ENCODE measurements around the gene KDM1B.
"Not testable (repeated sequence)": the region's sequence is repeated elsewhere in the genome, so short reads cannot be mapped to it uniquely, and the experiment has no call there.

The KDM1B gene

GRCh38 chr6:18147160-18147559 is 8.1 kb upstream of the KDM1B start:
- peak; percentile 49; the same call in 2 of the 3 replicates for ATAC-seq

GRCh38 chr6:18147616-18148015 is 7.6 kb upstream of the KDM1B start:
- no peak for ATAC-seq
- TF ChIP-seq ZNF565 (CRISPR knock-in tag; conservative IDR thresholded peaks at IDR 0.05; ENCODE audit: low read depth) (no peak), ARNTL (CRISPR knock-in tag; IDR thresholded peaks at IDR 0.05; ENCODE audit: borderline replicate concordance, low read depth) (no peak), SNAI2 (CRISPR knock-in tag; IDR thresholded peaks at IDR 0.05) (no peak), CSDC2 (CRISPR knock-in tag; IDR thresholded peaks at IDR 0.05) (no peak), ZFP30 (CRISPR knock-in tag; IDR thresholded peaks at IDR 0.05) (no peak), ZC3H10 (CRISPR knock-in tag; IDR thresholded peaks at IDR 0.05) (no peak), OSR1 (CRISPR knock-in tag; IDR thresholded peaks at IDR 0.05) (no peak), TOX (CRISPR knock-in tag; IDR thresholded peaks at IDR 0.05; ENCODE audit: borderline replicate concordance) (no peak), ESRRG (CRISPR knock-in tag; IDR thresholded peaks at IDR 0.05) (no peak), ZFP3 (CRISPR knock-in tag; IDR thresholded peaks at IDR 0.05) (no peak), ISL1 (CRISPR knock-in tag; IDR thresholded peaks at IDR 0.05) (no peak)
- TF ChIP-seq, protein P1, sequence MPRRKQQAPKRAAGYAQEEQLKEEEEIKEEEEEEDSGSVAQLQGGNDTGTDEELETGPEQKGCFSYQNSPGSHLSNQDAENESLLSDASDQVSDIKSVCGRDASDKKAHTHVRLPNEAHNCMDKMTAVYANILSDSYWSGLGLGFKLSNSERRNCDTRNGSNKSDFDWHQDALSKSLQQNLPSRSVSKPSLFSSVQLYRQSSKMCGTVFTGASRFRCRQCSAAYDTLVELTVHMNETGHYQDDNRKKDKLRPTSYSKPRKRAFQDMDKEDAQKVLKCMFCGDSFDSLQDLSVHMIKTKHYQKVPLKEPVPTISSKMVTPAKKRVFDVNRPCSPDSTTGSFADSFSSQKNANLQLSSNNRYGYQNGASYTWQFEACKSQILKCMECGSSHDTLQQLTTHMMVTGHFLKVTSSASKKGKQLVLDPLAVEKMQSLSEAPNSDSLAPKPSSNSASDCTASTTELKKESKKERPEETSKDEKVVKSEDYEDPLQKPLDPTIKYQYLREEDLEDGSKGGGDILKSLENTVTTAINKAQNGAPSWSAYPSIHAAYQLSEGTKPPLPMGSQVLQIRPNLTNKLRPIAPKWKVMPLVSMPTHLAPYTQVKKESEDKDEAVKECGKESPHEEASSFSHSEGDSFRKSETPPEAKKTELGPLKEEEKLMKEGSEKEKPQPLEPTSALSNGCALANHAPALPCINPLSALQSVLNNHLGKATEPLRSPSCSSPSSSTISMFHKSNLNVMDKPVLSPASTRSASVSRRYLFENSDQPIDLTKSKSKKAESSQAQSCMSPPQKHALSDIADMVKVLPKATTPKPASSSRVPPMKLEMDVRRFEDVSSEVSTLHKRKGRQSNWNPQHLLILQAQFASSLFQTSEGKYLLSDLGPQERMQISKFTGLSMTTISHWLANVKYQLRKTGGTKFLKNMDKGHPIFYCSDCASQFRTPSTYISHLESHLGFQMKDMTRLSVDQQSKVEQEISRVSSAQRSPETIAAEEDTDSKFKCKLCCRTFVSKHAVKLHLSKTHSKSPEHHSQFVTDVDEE (CRISPR knock-in tag; IDR thresholded peaks at IDR 0.05) = no peak
- TF ChIP-seq, protein P2, sequence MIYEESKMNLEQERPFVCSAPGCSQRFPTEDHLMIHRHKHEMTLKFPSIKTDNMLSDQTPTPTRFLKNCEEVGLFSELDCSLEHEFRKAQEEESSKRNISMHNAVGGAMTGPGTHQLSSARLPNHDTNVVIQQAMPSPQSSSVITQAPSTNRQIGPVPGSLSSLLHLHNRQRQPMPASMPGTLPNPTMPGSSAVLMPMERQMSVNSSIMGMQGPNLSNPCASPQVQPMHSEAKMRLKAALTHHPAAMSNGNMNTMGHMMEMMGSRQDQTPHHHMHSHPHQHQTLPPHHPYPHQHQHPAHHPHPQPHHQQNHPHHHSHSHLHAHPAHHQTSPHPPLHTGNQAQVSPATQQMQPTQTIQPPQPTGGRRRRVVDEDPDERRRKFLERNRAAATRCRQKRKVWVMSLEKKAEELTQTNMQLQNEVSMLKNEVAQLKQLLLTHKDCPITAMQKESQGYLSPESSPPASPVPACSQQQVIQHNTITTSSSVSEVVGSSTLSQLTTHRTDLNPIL (CRISPR knock-in tag; IDR thresholded peaks at IDR 0.05; ENCODE audit: low read depth) = no peak

More at GRCh38 chr6:18147160-18147559, 8.1 kb upstream of the KDM1B start:
- TF ChIP-seq ISL1 (CRISPR knock-in tag; IDR thresholded peaks at IDR 0.05) = peak; percentile 49; the same call in 1 of the 2 replicates
- no peak for TF ChIP-seq ESRRG (CRISPR knock-in tag; IDR thresholded peaks at IDR 0.05)
- no peak for TF ChIP-seq GLIS3 (CRISPR knock-in tag; IDR thresholded peaks at IDR 0.05)
- TF ChIP-seq TCF4 (CRISPR knock-in tag; IDR thresholded peaks at IDR 0.05; ENCODE audit: borderline replicate concordance) = no peak
- TF ChIP-seq BACH2 (CRISPR knock-in tag; IDR thresholded peaks at IDR 0.05; ENCODE audit: borderline replicate concordance) = no peak
- TF ChIP-seq, protein P3, sequence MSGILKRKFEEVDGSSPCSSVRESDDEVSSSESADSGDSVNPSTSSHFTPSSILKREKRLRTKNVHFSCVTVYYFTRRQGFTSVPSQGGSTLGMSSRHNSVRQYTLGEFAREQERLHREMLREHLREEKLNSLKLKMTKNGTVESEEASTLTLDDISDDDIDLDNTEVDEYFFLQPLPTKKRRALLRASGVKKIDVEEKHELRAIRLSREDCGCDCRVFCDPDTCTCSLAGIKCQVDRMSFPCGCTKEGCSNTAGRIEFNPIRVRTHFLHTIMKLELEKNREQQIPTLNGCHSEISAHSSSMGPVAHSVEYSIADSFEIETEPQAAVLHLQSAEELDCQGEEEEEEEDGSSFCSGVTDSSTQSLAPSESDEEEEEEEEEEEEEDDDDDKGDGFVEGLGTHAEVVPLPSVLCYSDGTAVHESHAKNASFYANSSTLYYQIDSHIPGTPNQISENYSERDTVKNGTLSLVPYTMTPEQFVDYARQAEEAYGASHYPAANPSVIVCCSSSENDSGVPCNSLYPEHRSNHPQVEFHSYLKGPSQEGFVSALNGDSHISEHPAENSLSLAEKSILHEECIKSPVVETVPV (CRISPR knock-in tag; IDR thresholded peaks at IDR 0.05) = no peak

- TF ChIP-seq ZFP3 (CRISPR knock-in tag; IDR thresholded peaks at IDR 0.05) = no peak
- peak; percentile 42 for TF ChIP-seq ISL1 (CRISPR knock-in tag; IDR thresholded peaks at IDR 0.05)
- TF ChIP-seq, protein P2 (CRISPR knock-in tag; IDR thresholded peaks at IDR 0.05; ENCODE audit: low read depth) = 0 out of 2 replicates have a peak, but pooled peaks have one; percentile 12
- ATAC-seq = no peak
Measured at GRCh38 chr6:18148304-18149025, 6.8 kb upstream of the KDM1B start.

DNA sequence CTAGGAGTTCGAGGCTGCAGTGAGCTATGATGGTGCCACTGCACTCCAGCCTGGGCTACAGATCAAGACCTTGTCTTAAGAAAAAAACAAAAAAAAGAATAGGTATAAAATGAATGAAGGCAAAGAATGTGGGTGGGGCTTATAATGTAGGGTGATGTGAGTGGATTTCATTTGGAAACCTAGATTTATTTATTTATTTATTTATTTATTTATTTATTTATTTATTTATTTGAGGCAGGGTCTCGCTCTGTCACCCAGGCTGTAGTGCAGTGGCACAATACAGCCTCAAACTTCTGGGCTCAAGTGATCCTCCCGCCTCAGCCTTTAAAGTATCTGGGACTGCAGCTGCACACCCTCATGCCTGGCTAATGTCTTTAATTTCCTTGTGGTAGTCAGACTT is 3.8 kb upstream of the KDM1B start:
- not testable (repeated sequence) for ATAC-seq

DNA sequence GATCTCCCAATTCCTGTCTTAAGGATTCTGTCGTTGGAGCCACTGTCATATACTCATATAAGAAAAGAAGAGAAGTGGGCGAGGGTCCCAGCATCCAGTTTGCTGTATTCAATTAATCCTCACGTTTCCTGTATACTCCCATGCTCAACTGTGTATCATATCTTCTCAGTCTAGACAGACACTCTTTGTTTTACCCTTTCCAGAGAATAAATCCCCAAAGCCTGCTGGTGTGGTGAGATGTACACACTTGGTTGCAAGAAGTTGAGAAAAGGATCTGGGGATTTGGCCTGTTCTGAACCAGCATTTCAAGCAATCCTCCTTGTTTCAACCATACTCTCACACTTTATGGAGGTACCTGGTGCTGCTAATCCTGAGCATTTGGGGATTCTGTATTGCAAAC is 3.4 kb upstream of the KDM1B start:
- ATAC-seq = no peak
- no peak for TF ChIP-seq ZFP30 (CRISPR knock-in tag; IDR thresholded peaks at IDR 0.05)
- TF ChIP-seq ESRRG (CRISPR knock-in tag; IDR thresholded peaks at IDR 0.05) = no peak
- TF ChIP-seq ZC3H10 (CRISPR knock-in tag; IDR thresholded peaks at IDR 0.05) = no peak
- TF ChIP-seq, protein P4, sequence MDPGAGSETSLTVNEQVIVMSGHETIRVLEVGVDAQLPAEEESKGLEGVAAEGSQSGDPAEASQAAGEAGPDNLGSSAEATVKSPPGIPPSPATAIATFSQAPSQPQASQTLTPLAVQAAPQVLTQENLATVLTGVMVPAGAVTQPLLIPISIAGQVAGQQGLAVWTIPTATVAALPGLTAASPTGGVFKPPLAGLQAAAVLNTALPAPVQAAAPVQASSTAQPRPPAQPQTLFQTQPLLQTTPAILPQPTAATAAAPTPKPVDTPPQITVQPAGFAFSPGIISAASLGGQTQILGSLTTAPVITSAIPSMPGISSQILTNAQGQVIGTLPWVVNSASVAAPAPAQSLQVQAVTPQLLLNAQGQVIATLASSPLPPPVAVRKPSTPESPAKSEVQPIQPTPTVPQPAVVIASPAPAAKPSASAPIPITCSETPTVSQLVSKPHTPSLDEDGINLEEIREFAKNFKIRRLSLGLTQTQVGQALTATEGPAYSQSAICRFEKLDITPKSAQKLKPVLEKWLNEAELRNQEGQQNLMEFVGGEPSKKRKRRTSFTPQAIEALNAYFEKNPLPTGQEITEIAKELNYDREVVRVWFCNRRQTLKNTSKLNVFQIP (CRISPR knock-in tag; IDR thresholded peaks at IDR 0.05; ENCODE audit: borderline replicate concordance, low read depth) = no peak
- TF ChIP-seq, protein P1 (CRISPR knock-in tag; IDR thresholded peaks at IDR 0.05) = no peak
- no peak for TF ChIP-seq OSR1 (CRISPR knock-in tag; IDR thresholded peaks at IDR 0.05)
- no peak for TF ChIP-seq PATZ1 (CRISPR knock-in tag; IDR thresholded peaks at IDR 0.05; ENCODE audit: borderline replicate concordance)
- TF ChIP-seq BACH2 (CRISPR knock-in tag; IDR thresholded peaks at IDR 0.05; ENCODE audit: borderline replicate concordance) = no peak
- TF ChIP-seq TOX (CRISPR knock-in tag; IDR thresholded peaks at IDR 0.05; ENCODE audit: borderline replicate concordance) = no peak
